T-helper 2 cell treated with Interferon-gamma antibody and Interleukin-4, amounts not matched to agents 100 ng/mL and 5 ng/mL, for 36 hours (primary cell): ENCODE measurements around the gene ARCN1. TPM values are rescaled to one million over a fixed set of nuclear protein-coding genes. Genes with fewer than 3 reads are reported as not detected.

Experiments used
- total RNA-seq: library from RNA; stranded (reverse); gene quantifications from 2 replicates; pipeline ENCODE4 v1.2.3, GENCODE V29; 2022

Gene ARCN1
- total RNA-seq, 1 donor from 2014 or later: 105 TPM

Other genes starting within 250 kb of the ARCN1 start
- gene CD3D, start 229.7 kb upstream of the ARCN1 start, total RNA-seq: 474 and 495 TPM in 2 replicates
- 221 and 225 TPM in 2 replicates for gene CD3G, start 228.1 kb upstream of the ARCN1 start, total RNA-seq
- 44.1 and 44.9 TPM in 2 replicates for gene UBE4A, start 212.8 kb upstream of the ARCN1 start, total RNA-seq
- 284 and 288 TPM in 2 replicates for gene ATP5MG, start 170.8 kb upstream of the ARCN1 start, total RNA-seq
- 94.1 and 94.9 TPM in 2 replicates for gene KMT2A, start 135.9 kb upstream of the ARCN1 start, total RNA-seq
- 0.66 and 0.75 TPM in 2 replicates for gene TTC36, start 44.9 kb upstream of the ARCN1 start, total RNA-seq
- gene TMEM25, start 41.2 kb upstream of the ARCN1 start, total RNA-seq: 5.5 and 7.9 TPM in 2 replicates
- gene IFT46, start 6.5 kb upstream of the ARCN1 start, total RNA-seq: 9.1 and 9.7 TPM in 2 replicates
- 0.34 and 0.36 TPM in 2 replicates for gene PHLDB1, start 35.2 kb downstream of the ARCN1 start, total RNA-seq
- gene TREH, start 107.2 kb downstream of the ARCN1 start, total RNA-seq: not detected in 2 replicates
- 135 and 142 TPM in 2 replicates for gene DDX6, start 218.8 kb downstream of the ARCN1 start, total RNA-seq